ENCODE results near the gene GHSR. TPM values are rescaled to one million over a fixed set of nuclear protein-coding genes. Genes with fewer than 3 reads are reported as not detected.
"Not testable (repeated sequence)": the region's sequence is repeated elsewhere in the genome, so short reads cannot be mapped to it uniquely, and the experiment has no call there.

GHSR gene
- total RNA-seq = 1 to 10 TPM in 1 of 3 donors, under 1 TPM in 2; 0.38 to 1.3 (median 0.63) TPM
- not detected for total RNA-seq (2013)

GRCh38 chr3:172447611-172448579 lies at the start of gene GHSR:
Gene GHSR, minus strand, starts transcription at chr3:172448456. Its CDS starts 43 bp downstream, at chr3:172448413.
- H3K27ac Mint-ChIP-seq = peak within 1 kb of the TSS; percentile 27 to 29
- H3K36me3 ChIP-seq (ENCODE audit: control insufficient read depth, insufficient read depth, low read length) = no peaks in the 10 kb centered on the region
- no peaks in the 10 kb centered on the region for H3K9me3 Mint-ChIP-seq
- H3K4me3 Mint-ChIP-seq = peak within 1 kb of the TSS; percentile 85
- TF ChIP-seq CTCF (IDR thresholded peaks at IDR 0.05) = no peak
- ATAC-seq (peak; percentile 75 to 87 (median 79)), DNase-seq (peak; percentile 23 to 39)
- peaks cover 37 to 40% of the 10 kb centered on the region in 2 donors for H3K4me1 Mint-ChIP-seq
- H3K9me3 ChIP-seq (ENCODE audit: control insufficient read depth, insufficient read depth, low read length) = no peaks in the 10 kb centered on the region
- peaks cover 27% of the 10 kb centered on the region for H3K4me1 ChIP-seq (ENCODE audit: control insufficient read depth, insufficient read depth, low read length)
- intact Hi-C loops (cut with micrococcal nuclease) = no loop called here
- H3K36me3 Mint-ChIP-seq = no peaks in the 10 kb centered on the region
- peaks cover 58 to 69% of the 10 kb centered on the region in 2 donors for H3K27me3 Mint-ChIP-seq (ENCODE audit: low read depth in 2 of 2)
- H3K4me3 ChIP-seq (ENCODE audit: low read length) = peak within 1 kb of the TSS; percentile 10
- WGBS (ENCODE audit: insufficient coverage) = 10% methylated on average over 76 of the region's 76 CpGs
- H3K27ac ChIP-seq (ENCODE audit: low read length) = no peak within 1 kb of the TSS
- H3K27me3 ChIP-seq (ENCODE audit: control insufficient read depth, insufficient read depth, low read length) = peaks cover 53% of the 10 kb centered on the region

GRCh38 chr3:172490198-172490669 lies 42.0 kb upstream of the GHSR start:
- H3K9me3 ChIP-seq (ENCODE audit: control insufficient read depth, insufficient read depth, low read length); H3K4me1 Mint-ChIP-seq; H3K27ac ChIP-seq (ENCODE audit: low read length); H3K36me3 ChIP-seq (ENCODE audit: control insufficient read depth, insufficient read depth, low read length); H3K4me3 ChIP-seq (ENCODE audit: low read length); H3K27me3 Mint-ChIP-seq (ENCODE audit: low read depth in 2 of 2); H3K36me3 Mint-ChIP-seq; H3K4me3 Mint-ChIP-seq; H3K27ac Mint-ChIP-seq; H3K4me1 ChIP-seq (ENCODE audit: control insufficient read depth, insufficient read depth, low read length); H3K27me3 ChIP-seq (ENCODE audit: control insufficient read depth, insufficient read depth, low read length); H3K9me3 Mint-ChIP-seq: not testable (repeated sequence)
- intact Hi-C loops (cut with micrococcal nuclease) = loop anchor here (1.0 kb wide), 2 partner anchors 106 to 177 kb away; no protein-coding TSS in a partner anchor
- TF ChIP-seq CTCF (IDR thresholded peaks at IDR 0.05) = peak; percentile 84
- ATAC-seq (peak; percentile 76 to 93 (median 76)), DNase-seq (peak; percentile 67 to 89)
- WGBS (ENCODE audit: insufficient coverage) = 29% methylated on average over 3 of the region's 4 CpGs

- ATAC-seq = no peak
- H3K27ac Mint-ChIP-seq = no peak overlapping the region
- Histone ChIP-seq H3K27me3 (ENCODE audit: control insufficient read depth, insufficient read depth, low read length) (no peaks in the 10 kb centered on the region), H3K36me3 (ENCODE audit: control insufficient read depth, insufficient read depth, low read length) (no peaks in the 10 kb centered on the region), H3K4me1 (ENCODE audit: control insufficient read depth, insufficient read depth, low read length) (no peaks in the 10 kb centered on the region), H3K27ac (ENCODE audit: low read length) (no peak overlapping the region), H3K4me3 (ENCODE audit: low read length) (no peak overlapping the region), H3K9me3 (ENCODE audit: control insufficient read depth, insufficient read depth, low read length) (no peaks in the 10 kb centered on the region)
- WGBS (ENCODE audit: insufficient coverage) = 69% methylated on average over 1 of the region's 1 CpG
- H3K36me3 Mint-ChIP-seq = no peaks in the 10 kb centered on the region
- H3K9me3 Mint-ChIP-seq = no peaks in the 10 kb centered on the region
- H3K4me1 Mint-ChIP-seq = peaks cover 12 to 15% of the 10 kb centered on the region in 2 donors
- H3K27me3 Mint-ChIP-seq (ENCODE audit: low read depth in 2 of 2) = peaks cover 2 to 12% of the 10 kb centered on the region in 2 donors
- H3K4me3 Mint-ChIP-seq = no peak overlapping the region
- no peak for DNase-seq
- no peak for TF ChIP-seq CTCF (IDR thresholded peaks at IDR 0.05)
- intact Hi-C loops (cut with micrococcal nuclease) = no loop called here
These were observed 29.9 kb upstream of the GHSR start for GRCh38 chr3:172478116-172478515.
